Activated naive CD4-positive, alpha-beta T cell treated with anti-CD3 and anti-CD28 coated beads for 36 hours (primary cell): ENCODE results near the gene TGM6. TPM values are rescaled to one million over a fixed set of nuclear protein-coding genes. Genes with fewer than 3 reads are reported as not detected.

ENCODE experiments used
- CTCF ChIA-PET: fragments of 350-600 bp; sonication (Branson Sonifier 250); formaldehyde crosslinking; loops from one replicate; lab custom pipeline; 2021; ENCODE audit warnings: antibody characterized with exemption; lab: Charles Lee
- DNase-seq: peaks from one replicate; pipeline ENCODE4 v3.0.0-alpha.2; 2020
- H3K27ac Mint-ChIP-seq: one replicate; pipeline ENCODE4 v1.8.0; 2021; ENCODE audit warnings: mild to moderate bottlenecking, mixed read lengths
- H3K27me3 Mint-ChIP-seq: one replicate; pipeline ENCODE4 v1.8.0; 2021; ENCODE audit warnings: low read depth, mixed read lengths
- H3K36me3 Mint-ChIP-seq: one replicate; pipeline ENCODE4 v1.8.0; 2021; ENCODE audit warnings: low read depth, mixed read lengths
- H3K4me1 Mint-ChIP-seq: one replicate; pipeline ENCODE4 v1.8.0; 2021; ENCODE audit warnings: low read depth, mixed read lengths
- H3K4me3 Mint-ChIP-seq: one replicate; pipeline ENCODE4 v1.8.0; 2021; ENCODE audit warnings: mild to moderate bottlenecking, moderate library complexity, mixed read lengths
- H3K9me3 Mint-ChIP-seq: one replicate; pipeline ENCODE4 v1.8.0; 2021; ENCODE audit warnings: mixed read lengths
- intact Hi-C: fragments of 100-400 bp; cut with micrococcal nuclease; formaldehyde crosslinking; loops from one replicate; pipeline ENCODE4 v1.15.1; 2023
- total RNA-seq, 2 experiments: library from RNA; stranded (reverse); gene quantifications; one replicate each; pipeline ENCODE4 v1.2.3, GENCODE V29; 2021

TGM6 gene
- not detected for total RNA-seq

- intact Hi-C loops, result no loop called here
- H3K4me3 Mint-ChIP-seq, result no peak within 1 kb of the TSS
- CTCF ChIA-PET, result interaction anchor here (1.6 kb wide), 1 partner anchor 72 kb away, joined by 6 read pairs; no protein-coding TSS in a partner anchor
- H3K27me3 Mint-ChIP-seq, result peaks cover 13% of the 10 kb centered on the region
- no peak within 1 kb of the TSS for H3K27ac Mint-ChIP-seq
- peaks cover 17% of the 10 kb centered on the region for H3K4me1 Mint-ChIP-seq
- DNase-seq, result no peak
- H3K36me3 Mint-ChIP-seq, result no peaks in the 10 kb centered on the region
- no peaks in the 10 kb centered on the region for H3K9me3 Mint-ChIP-seq
Observed at GRCh38 chr20:2380601-2381000, at the start of gene TGM6. TGM6 (plus strand) TSS chr20:2380901; CDS start chr20:2380969, 68 bp downstream.

- no peaks in the 10 kb centered on the region for H3K36me3 Mint-ChIP-seq
- no peak for DNase-seq
- intact Hi-C loops, result no loop called here
- no peak overlapping the region for H3K4me3 Mint-ChIP-seq
- no peaks in the 10 kb centered on the region for H3K9me3 Mint-ChIP-seq
- H3K27ac Mint-ChIP-seq, result no peak overlapping the region
- peaks cover 4% of the 10 kb centered on the region for H3K27me3 Mint-ChIP-seq
- CTCF ChIA-PET, result no interaction called here
- H3K4me1 Mint-ChIP-seq, result no peaks in the 10 kb centered on the region
Observed at GRCh38 chr20:2331106-2331505, 49.6 kb upstream of the TGM6 start.

- CTCF ChIA-PET, result no interaction called here
Observed at GRCh38 chr20:2331901-2332565, 48.7 kb upstream of the TGM6 start.

GRCh38 chr20:2332711-2333110 lies 48.0 kb upstream of the TGM6 start:
- CTCF ChIA-PET, result no interaction called here
- H3K36me3 Mint-ChIP-seq, result no peaks in the 10 kb centered on the region
- no peaks in the 10 kb centered on the region for H3K27me3 Mint-ChIP-seq
- intact Hi-C loops, result no loop called here
- no peaks in the 10 kb centered on the region for H3K9me3 Mint-ChIP-seq
- no peak overlapping the region for H3K4me3 Mint-ChIP-seq
- H3K27ac Mint-ChIP-seq, result no peak overlapping the region
- no peak for DNase-seq
- H3K4me1 Mint-ChIP-seq, result no peaks in the 10 kb centered on the region

More at GRCh38 chr20:2331901-2332565, 48.7 kb upstream of the TGM6 start:
- Mint-ChIP-seq H3K4me1 (no peaks in the 10 kb centered on the region), H3K4me3 (no peak overlapping the region), H3K9me3 (no peaks in the 10 kb centered on the region), H3K36me3 (no peaks in the 10 kb centered on the region), H3K27ac (no peak overlapping the region), H3K27me3 (peaks cover 2% of the 10 kb centered on the region)
- DNase-seq, result no peak
- intact Hi-C loops, result no loop called here

- DNase-seq, result no peak
- H3K27ac Mint-ChIP-seq, result no peak overlapping the region
- CTCF ChIA-PET, result no interaction called here
- no peak overlapping the region for H3K4me3 Mint-ChIP-seq
- no peaks in the 10 kb centered on the region for H3K4me1 Mint-ChIP-seq
- intact Hi-C loops, result no loop called here
- no peaks in the 10 kb centered on the region for H3K9me3 Mint-ChIP-seq
- no peaks in the 10 kb centered on the region for H3K36me3 Mint-ChIP-seq
- H3K27me3 Mint-ChIP-seq, result no peaks in the 10 kb centered on the region
Observed at GRCh38 chr20:2333821-2334220, 46.9 kb upstream of the TGM6 start.

- CTCF ChIA-PET, result interaction anchor here (1.0 kb wide), 1 partner anchor 128 kb away, joined by 4 read pairs; no protein-coding TSS in a partner anchor
- intact Hi-C loops, result no loop called here
- H3K4me3 Mint-ChIP-seq, result no peak overlapping the region
- DNase-seq, result no peak
- H3K27ac Mint-ChIP-seq, result no peak overlapping the region
- no peaks in the 10 kb centered on the region for H3K36me3 Mint-ChIP-seq
- no peaks in the 10 kb centered on the region for H3K27me3 Mint-ChIP-seq
- H3K4me1 Mint-ChIP-seq, result no peaks in the 10 kb centered on the region
- no peaks in the 10 kb centered on the region for H3K9me3 Mint-ChIP-seq
Observed at GRCh38 chr20:2335096-2335870, 45.4 kb upstream of the TGM6 start.

GRCh38 chr20:2336471-2336870 lies 44.2 kb upstream of the TGM6 start:
- intact Hi-C loops, result no loop called here
- CTCF ChIA-PET, result no interaction called here

GRCh38 chr20:2337142-2337541 lies 43.6 kb upstream of the TGM6 start:
- Mint-ChIP-seq H3K4me1 (no peaks in the 10 kb centered on the region), H3K9me3 (no peaks in the 10 kb centered on the region), H3K4me3 (no peak overlapping the region), H3K27me3 (no peaks in the 10 kb centered on the region), H3K27ac (no peak overlapping the region), H3K36me3 (no peaks in the 10 kb centered on the region)
- DNase-seq, result no peak
- CTCF ChIA-PET, result no interaction called here
- intact Hi-C loops, result no loop called here

More at GRCh38 chr20:2336471-2336870, 44.2 kb upstream of the TGM6 start:
- Mint-ChIP-seq H3K4me3 (no peak overlapping the region), H3K9me3 (no peaks in the 10 kb centered on the region), H3K27ac (no peak overlapping the region), H3K4me1 (no peaks in the 10 kb centered on the region), H3K27me3 (no peaks in the 10 kb centered on the region), H3K36me3 (no peaks in the 10 kb centered on the region)
- no peak for DNase-seq

- Mint-ChIP-seq H3K4me1 (no peaks in the 10 kb centered on the region), H3K4me3 (no peak overlapping the region), H3K36me3 (no peaks in the 10 kb centered on the region), H3K27ac (no peak overlapping the region), H3K9me3 (no peaks in the 10 kb centered on the region), H3K27me3 (no peaks in the 10 kb centered on the region)
- CTCF ChIA-PET, result interaction anchor here (0.7 kb wide), 1 partner anchor 141 kb away, joined by 3 read pairs; no protein-coding TSS in a partner anchor
- no peak for DNase-seq
- intact Hi-C loops, result no loop called here
Observed at GRCh38 chr20:2338411-2339066, 42.2 kb upstream of the TGM6 start.

GRCh38 chr20:2340136-2340535 lies 40.6 kb upstream of the TGM6 start:
- CTCF ChIA-PET, result no interaction called here
- Mint-ChIP-seq H3K9me3 (no peaks in the 10 kb centered on the region), H3K27ac (no peak overlapping the region), H3K36me3 (no peaks in the 10 kb centered on the region), H3K4me1 (no peaks in the 10 kb centered on the region), H3K4me3 (no peak overlapping the region), H3K27me3 (no peaks in the 10 kb centered on the region)
- DNase-seq, result no peak
- intact Hi-C loops, result no loop called here

- no peaks in the 10 kb centered on the region for H3K9me3 Mint-ChIP-seq
- CTCF ChIA-PET, result interaction anchor here (1.5 kb wide), 1 partner anchor 133 kb away, joined by 3 read pairs; no protein-coding TSS in a partner anchor
Observed at GRCh38 chr20:2340823-2341222, 39.9 kb upstream of the TGM6 start.

GRCh38 chr20:2341336-2341735 lies 39.4 kb upstream of the TGM6 start:
- intact Hi-C loops, result no loop called here
- CTCF ChIA-PET, result interaction anchor here (1.5 kb wide), 1 partner anchor 134 kb away, joined by 3 read pairs; no protein-coding TSS in a partner anchor
- Mint-ChIP-seq H3K27ac (no peak overlapping the region), H3K36me3 (no peaks in the 10 kb centered on the region), H3K27me3 (peaks cover 3% of the 10 kb centered on the region), H3K4me3 (no peak overlapping the region), H3K9me3 (no peaks in the 10 kb centered on the region), H3K4me1 (no peaks in the 10 kb centered on the region)
- no peak for DNase-seq

More at GRCh38 chr20:2340823-2341222, 39.9 kb upstream of the TGM6 start:
- Mint-ChIP-seq H3K27me3 (peaks cover 3% of the 10 kb centered on the region), H3K4me3 (no peak overlapping the region), H3K27ac (no peak overlapping the region), H3K36me3 (no peaks in the 10 kb centered on the region), H3K4me1 (no peaks in the 10 kb centered on the region)
- intact Hi-C loops, result no loop called here
- no peak for DNase-seq
